HG03045 (cell line): ENCODE measurements around the gene C6orf132.
"Not testable (repeated sequence)": the region's sequence is repeated elsewhere in the genome, so short reads cannot be mapped to it uniquely, and the experiment has no call there.

Experiments
- ATAC-seq: cut with Tn5 transposase; IDR thresholded peaks from one replicate; pipeline ENCODE4 v1.9.1; 2021; ENCODE audit warnings: mild to moderate bottlenecking, moderate library complexity; ENCODE audit not compliant: unreplicated experiment

C6orf132 gene

GRCh38 chr6:42163981-42164380 is 21.6 kb upstream of the C6orf132 start:
- no peak for ATAC-seq

DNA sequence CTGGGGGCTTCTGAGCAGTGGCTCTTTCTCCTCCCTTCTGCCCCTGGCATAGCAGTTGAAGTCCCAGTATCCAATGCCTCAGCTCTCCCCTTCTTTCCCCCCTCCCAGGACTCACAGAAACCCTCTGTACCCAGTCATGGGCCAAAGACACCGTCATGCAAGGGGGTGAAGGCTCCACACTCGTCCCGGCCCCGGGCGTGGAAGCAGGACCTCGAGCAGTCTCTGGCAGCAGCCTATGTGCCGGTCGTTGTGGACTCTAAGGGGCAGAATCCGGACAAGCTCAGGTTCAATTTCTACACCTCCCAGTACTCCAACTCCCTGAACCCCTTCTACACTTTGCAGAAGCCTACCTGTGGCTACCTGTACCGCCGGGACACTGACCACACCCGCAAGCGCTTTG is 20.4 kb upstream of the C6orf132 start:
- ATAC-seq = no peak

- no peak for ATAC-seq
Measured at GRCh38 chr6:42162384-42162783, 20.0 kb upstream of the C6orf132 start.

DNA sequence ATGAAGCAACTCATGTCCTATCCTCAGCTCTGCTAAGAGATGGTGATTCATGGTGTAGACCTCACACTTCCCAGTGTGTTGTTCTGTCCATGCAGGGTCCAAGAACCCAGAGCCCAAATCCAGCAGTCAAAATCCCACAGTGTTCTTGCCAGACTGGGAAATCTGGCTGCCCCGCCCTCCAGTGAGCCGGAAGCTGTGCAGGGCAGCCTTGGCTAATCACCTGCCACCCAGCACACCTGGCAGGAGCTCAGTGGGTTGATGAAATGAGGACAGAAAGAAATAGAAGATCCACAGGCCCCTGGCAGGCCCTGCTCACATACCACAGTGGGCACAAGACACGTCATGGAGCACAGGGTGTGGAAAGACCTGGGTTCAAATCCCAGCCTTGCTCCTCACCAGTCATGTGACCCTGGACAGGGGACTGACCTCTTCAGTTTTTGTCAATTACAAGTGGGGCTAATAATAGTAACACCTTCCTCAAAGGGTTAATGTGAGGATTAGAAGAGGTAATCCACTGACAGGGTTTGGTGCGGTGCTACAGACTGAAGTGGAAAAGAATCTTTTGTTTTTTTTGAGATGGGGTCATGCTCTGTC is 17.1 kb upstream of the C6orf132 start:
- ATAC-seq = no peak

- ATAC-seq = no peak
Measured at GRCh38 chr6:42158631-42159030, 16.2 kb upstream of the C6orf132 start.

- ATAC-seq = no peak
Measured at GRCh38 chr6:42158011-42158410, 15.6 kb upstream of the C6orf132 start.

GRCh38 chr6:42156638-42157037 is 14.2 kb upstream of the C6orf132 start:
- no peak for ATAC-seq

- no peak for ATAC-seq
Measured at GRCh38 chr6:42155293-42155692, 12.9 kb upstream of the C6orf132 start.

DNA sequence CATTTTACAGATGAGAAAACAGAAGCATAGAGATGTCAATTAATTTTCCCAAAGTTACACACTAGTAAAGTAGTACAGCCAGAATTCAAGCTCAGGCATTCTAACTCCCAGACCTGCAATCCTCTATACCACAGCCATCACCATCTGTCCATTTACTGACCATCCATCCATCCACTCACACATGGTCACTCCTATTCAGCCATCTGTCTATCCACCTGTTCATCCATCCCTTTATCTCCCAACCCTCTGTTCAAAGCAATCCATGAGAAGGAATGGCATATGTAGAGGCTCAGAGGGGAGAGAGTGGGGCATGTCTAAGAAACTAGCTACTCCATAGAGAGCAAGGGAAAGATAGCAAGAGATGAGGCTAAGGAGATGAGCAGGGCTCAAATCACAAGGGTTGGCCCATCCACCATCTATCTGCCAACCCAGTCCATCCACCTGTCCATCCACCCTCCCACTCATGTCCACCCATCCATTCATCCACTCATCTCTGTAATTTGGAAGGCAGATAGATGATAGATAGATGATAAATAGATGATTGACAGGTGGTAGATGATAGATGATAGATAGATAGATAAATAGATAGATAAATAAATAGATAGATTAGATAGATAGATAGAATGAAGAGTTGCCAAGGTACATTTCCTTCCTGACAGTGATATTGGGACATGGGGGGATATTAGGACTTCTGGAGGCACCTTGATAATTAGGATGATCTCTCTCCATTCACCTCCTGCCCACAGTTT is 12.2 kb upstream of the C6orf132 start:
- no peak for ATAC-seq

- ATAC-seq = no peak
Measured at GRCh38 chr6:42153921-42154320, 11.5 kb upstream of the C6orf132 start.

- not testable (repeated sequence) for ATAC-seq
Measured at GRCh38 chr6:42152528-42153213, 10.3 kb upstream of the C6orf132 start.

GRCh38 chr6:42152024-42152423 is 9.6 kb upstream of the C6orf132 start:
- ATAC-seq = no peak

DNA sequence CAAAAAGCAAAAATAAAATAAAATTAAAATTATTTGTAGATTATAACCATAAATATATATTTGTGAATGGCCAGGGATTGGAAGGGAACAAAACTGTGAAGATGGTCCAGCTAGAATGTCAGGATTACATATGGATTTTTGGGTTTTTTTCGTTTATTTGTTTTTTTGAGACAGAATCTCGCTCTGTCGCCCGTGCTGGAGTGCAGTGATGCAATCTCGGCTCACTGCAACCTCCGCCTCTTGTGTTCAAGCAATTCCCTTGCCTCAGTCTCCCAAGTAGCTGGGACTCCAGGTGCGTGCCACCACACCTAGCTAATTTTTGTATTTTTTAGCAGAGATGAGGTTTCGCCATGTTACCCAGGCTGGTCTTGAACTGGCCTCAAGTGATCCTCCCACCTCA is 7.8 kb upstream of the C6orf132 start:
- ATAC-seq = no peak

- ATAC-seq = no peak
Measured at GRCh38 chr6:42148058-42148457, 5.6 kb upstream of the C6orf132 start.

GRCh38 chr6:42147138-42147562 is 4.7 kb upstream of the C6orf132 start:
- ATAC-seq = no peak

GRCh38 chr6:42141603-42142117 is 760 bp downstream of the C6orf132 start:
- no peak for ATAC-seq

DNA sequence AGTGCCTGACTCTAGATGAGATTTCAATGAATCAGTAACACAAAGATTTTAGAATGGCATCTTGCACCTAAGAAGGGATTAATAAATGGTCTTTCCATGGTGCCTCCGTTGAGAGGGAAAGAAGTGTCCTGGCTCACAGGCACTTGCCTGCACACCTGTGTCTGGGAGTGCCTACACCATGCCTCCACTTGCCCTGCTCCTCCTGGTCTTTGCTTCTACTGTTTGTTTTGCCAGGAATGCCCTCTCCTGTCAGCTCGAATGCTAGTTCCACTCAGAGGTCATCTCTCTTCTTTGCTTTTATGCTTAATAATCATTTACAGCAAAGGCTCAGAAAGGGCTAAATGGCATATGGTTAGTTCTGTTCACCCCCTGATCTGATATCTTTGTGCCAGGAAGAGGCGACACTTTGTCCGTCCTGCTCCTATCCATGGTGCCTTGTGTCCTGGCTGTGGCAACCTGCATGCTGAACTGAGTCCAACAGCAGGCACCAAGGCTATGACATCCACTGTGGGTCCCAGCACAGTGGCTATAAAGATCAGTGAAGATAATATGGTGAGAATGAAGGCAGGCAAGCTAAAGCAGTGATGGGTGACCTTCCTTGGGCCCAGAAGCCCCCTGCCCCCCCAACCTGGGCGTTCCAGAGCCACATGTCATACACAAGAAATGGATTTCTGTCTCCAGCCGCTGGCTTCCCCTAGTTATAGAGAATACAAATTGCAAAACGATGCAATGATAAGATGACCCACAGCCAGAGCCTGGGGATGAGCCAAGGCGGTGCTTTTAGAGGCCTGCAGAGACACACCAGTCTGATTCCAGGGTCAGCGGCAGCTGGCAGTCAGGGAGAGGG is 1.4 kb downstream of the C6orf132 start:
- ATAC-seq = no peak

DNA sequence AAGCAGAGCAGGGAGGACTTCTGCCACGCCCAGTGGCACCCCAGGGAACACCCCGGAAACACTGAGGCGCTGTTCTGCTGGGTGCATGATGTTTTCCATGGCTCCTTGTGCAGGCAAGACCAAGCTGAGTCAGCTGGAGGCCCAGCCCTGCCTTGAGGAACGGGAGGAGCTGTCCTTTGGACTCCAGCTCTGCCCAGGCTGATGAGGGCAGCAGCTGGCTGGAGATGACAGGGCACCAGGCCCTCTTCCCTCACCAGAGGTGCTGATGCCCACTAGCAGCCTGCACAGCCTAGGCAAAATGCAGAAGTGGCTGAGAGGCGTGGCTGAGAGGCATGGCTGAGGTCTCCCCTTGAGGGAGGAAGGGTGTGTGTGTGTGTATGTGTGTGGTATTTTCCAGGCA is 2.4 kb downstream of the C6orf132 start:
- no peak for ATAC-seq

GRCh38 chr6:42138630-42139619 is 3.5 kb downstream of the C6orf132 start:
- ATAC-seq = no peak

GRCh38 chr6:42138190-42138589 is 4.2 kb downstream of the C6orf132 start:
- ATAC-seq = no peak
